OCI-LY3 (cell line): ENCODE data around the gene LTBP1.

ENCODE experiments used
- EZH2phosphoT487 ChIP-seq: fragments of 200-600 bp; shearing (Covaris generic); IDR thresholded peaks from 2 replicates; pipeline ENCODE4 v1.6.1; 2018; ENCODE audit warnings: antibody characterized with exemption, mixed run types, low read depth
- TF ChIP-seq, protein P1 (sequence below): fragments of 200-600, 300-600 bp; sonication (generic); IDR thresholded peaks from 2 replicates; pipeline ENCODE4 v1.5.1; 2014; ENCODE audit warnings: antibody characterized with exemption, low read length, low read depth

DNA sequence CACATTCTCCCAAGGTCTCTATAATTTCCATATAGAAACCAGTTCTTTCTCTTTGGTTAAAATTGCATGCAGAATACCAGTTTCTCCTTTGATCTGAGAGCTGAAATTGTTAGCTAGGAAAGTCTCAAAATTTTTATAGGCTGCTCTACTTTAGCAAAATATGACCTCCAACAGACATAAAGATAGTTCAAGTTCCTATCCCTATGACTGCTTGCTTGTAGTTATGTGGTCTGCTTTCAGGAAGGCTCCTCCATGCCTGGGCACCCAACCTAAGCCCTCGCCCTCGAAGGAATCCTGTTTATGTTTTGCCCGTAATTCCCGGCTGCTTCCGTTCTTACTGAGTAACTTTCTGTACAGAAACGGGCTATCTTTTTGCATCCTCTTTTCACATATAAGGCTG is 28.0 kb upstream of the LTBP1 start:
- TF ChIP-seq, protein P1, sequence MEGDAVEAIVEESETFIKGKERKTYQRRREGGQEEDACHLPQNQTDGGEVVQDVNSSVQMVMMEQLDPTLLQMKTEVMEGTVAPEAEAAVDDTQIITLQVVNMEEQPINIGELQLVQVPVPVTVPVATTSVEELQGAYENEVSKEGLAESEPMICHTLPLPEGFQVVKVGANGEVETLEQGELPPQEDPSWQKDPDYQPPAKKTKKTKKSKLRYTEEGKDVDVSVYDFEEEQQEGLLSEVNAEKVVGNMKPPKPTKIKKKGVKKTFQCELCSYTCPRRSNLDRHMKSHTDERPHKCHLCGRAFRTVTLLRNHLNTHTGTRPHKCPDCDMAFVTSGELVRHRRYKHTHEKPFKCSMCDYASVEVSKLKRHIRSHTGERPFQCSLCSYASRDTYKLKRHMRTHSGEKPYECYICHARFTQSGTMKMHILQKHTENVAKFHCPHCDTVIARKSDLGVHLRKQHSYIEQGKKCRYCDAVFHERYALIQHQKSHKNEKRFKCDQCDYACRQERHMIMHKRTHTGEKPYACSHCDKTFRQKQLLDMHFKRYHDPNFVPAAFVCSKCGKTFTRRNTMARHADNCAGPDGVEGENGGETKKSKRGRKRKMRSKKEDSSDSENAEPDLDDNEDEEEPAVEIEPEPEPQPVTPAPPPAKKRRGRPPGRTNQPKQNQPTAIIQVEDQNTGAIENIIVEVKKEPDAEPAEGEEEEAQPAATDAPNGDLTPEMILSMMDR: no peak
- no peak for TF ChIP-seq EZH2phosphoT487
